HL-60 (cell line): ENCODE measurements around the gene CCDC9.

Experiments
- DNase-seq, 2 experiments: peaks; one replicate each; pipeline ENCODE4 v3.0.0-alpha.2; 2010 to 2020; ENCODE audit warnings: low read depth in 1 of 2, low spot score in 1 of 2
- H3K27ac ChIP-seq: fragments of 250-450 bp; sonication (Bioruptor Pico); replicated peaks from 2 replicates; pipeline ENCODE4 v1.5.1; 2020; ENCODE audit warnings: mild to moderate bottlenecking, moderate library complexity
- H3K27me3 ChIP-seq: fragments of 250-450 bp; sonication (Bioruptor Pico); 2 replicates; pipeline ENCODE4 v1.5.1; 2021; ENCODE audit warnings: mild to moderate bottlenecking, moderate library complexity; ENCODE audit not compliant: insufficient read depth, poor library complexity, severe bottlenecking
- H3K4me3 ChIP-seq: replicated peaks from 2 replicates; pipeline ENCODE4 v1.5.1; 2011; ENCODE audit warnings: mild to moderate bottlenecking, control low read depth, low read length; ENCODE audit not compliant: insufficient read depth
- CTCF ChIP-seq: IDR thresholded peaks from one replicate; pipeline ENCODE4 v1.5.1; 2011; ENCODE audit warnings: low read length, control low read depth, inconsistent platforms; ENCODE audit not compliant: insufficient read depth
- GABPA ChIP-seq: IDR thresholded peaks from 2 replicates; pipeline ENCODE4 v1.6.1; 2012; ENCODE audit warnings: low read depth
- POLR2AphosphoS5 ChIP-seq: IDR thresholded peaks from 2 replicates; pipeline ENCODE4 v1.6.1; 2012; ENCODE audit warnings: low read depth
- SPI1 ChIP-seq: IDR thresholded peaks from 2 replicates; pipeline ENCODE4 v1.6.1; 2012; ENCODE audit warnings: low read depth, mild to moderate bottlenecking, borderline replicate concordance
- TF ChIP-seq, protein P1 (sequence below): IDR thresholded peaks from 2 replicates; pipeline ENCODE4 v1.6.1; 2012; ENCODE audit warnings: low read depth; ENCODE audit not compliant: insufficient replicate concordance

Gene CCDC9

GRCh38 chr19:47239610-47240296 lies 16.6 kb upstream of the CCDC9 start:
- no peak overlapping the region for H3K4me3 ChIP-seq
- peaks cover 39% of the 10 kb centered on the region for H3K27me3 ChIP-seq
- DNase-seq = no peak
- no peak overlapping the region for H3K27ac ChIP-seq
- TF ChIP-seq CTCF (no peak), POLR2AphosphoS5 (no peak), SPI1 (no peak), GABPA (no peak)
- TF ChIP-seq, protein P1, sequence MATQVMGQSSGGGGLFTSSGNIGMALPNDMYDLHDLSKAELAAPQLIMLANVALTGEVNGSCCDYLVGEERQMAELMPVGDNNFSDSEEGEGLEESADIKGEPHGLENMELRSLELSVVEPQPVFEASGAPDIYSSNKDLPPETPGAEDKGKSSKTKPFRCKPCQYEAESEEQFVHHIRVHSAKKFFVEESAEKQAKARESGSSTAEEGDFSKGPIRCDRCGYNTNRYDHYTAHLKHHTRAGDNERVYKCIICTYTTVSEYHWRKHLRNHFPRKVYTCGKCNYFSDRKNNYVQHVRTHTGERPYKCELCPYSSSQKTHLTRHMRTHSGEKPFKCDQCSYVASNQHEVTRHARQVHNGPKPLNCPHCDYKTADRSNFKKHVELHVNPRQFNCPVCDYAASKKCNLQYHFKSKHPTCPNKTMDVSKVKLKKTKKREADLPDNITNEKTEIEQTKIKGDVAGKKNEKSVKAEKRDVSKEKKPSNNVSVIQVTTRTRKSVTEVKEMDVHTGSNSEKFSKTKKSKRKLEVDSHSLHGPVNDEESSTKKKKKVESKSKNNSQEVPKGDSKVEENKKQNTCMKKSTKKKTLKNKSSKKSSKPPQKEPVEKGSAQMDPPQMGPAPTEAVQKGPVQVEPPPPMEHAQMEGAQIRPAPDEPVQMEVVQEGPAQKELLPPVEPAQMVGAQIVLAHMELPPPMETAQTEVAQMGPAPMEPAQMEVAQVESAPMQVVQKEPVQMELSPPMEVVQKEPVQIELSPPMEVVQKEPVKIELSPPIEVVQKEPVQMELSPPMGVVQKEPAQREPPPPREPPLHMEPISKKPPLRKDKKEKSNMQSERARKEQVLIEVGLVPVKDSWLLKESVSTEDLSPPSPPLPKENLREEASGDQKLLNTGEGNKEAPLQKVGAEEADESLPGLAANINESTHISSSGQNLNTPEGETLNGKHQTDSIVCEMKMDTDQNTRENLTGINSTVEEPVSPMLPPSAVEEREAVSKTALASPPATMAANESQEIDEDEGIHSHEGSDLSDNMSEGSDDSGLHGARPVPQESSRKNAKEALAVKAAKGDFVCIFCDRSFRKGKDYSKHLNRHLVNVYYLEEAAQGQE = no peak

- Histone ChIP-seq H3K27ac (no peak overlapping the region), H3K27me3 (peaks cover 39% of the 10 kb centered on the region), H3K4me3 (no peak overlapping the region)
- no peak for DNase-seq
- TF ChIP-seq, protein P1 = no peak
- TF ChIP-seq GABPA = no peak
- TF ChIP-seq CTCF = no peak
- TF ChIP-seq POLR2AphosphoS5 = no peak
- TF ChIP-seq SPI1 = no peak
Observed at GRCh38 chr19:47240556-47240955, 15.8 kb upstream of the CCDC9 start.

DNA sequence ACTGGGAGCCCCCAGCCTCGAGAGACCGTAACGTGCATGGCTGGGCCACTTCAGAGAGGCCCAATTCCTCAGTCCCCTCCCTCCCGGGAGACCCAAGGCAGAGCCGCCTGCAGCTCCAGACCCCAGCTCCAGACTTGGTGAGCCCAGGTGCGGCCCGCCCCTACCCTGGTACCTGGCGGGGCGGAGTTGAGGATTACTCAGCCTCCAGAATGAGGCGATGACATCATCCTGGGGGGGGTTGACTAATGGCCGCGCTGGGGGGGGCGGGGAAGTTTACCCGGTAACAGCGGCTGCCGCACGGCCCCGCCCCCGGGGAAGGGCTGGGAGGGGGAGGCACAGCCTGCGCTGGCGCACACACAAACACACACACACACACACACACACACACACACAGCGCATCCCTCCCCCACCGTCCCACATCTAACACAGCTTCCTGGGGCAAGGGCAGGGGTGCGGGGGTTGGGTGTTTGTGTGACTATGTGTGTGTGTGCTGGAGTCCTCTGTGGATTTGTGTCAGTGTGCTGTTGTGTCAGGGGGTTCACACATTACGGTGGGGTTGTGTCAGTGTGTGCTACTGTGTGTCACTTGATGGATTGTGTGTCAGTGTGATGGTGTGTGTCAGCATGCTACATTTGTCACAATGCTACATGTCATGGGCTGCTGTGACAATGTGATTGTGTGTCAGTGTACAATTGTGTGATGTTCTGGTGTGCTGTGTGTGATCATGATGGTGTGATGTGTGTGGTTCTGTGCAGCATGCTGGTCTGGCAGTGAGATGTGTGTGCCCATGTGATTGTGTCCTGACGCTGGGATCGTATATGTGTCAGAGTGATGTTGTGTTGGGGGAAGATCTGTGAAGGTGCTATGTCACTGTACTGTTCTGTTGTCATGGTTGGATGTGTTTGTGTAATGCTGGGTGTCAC lies 15.1 kb upstream of the CCDC9 start:
- Histone ChIP-seq H3K27ac (no peak overlapping the region), H3K27me3 (peaks cover 36% of the 10 kb centered on the region), H3K4me3 (no peak overlapping the region)
- DNase-seq = peak in 1 of 2 experiments; percentile 42
- TF ChIP-seq GABPA = no peak
- TF ChIP-seq CTCF = no peak
- TF ChIP-seq SPI1 = no peak
- TF ChIP-seq, protein P1 = no peak
- TF ChIP-seq POLR2AphosphoS5 = no peak
